OCI-LY7 (cell line): ENCODE measurements around the gene PPL.

Experiments used
- CTCF ChIP-seq: fragments of 200-600 bp; sonication (generic); conservative IDR thresholded peaks from 2 replicates; pipeline ENCODE4 v1.5.1; 2014; ENCODE audit warnings: mild to moderate bottlenecking, antibody characterized with exemption, low read length, moderate library complexity, mixed read lengths
- EZH2phosphoT487 ChIP-seq: fragments of 200-600 bp; sonication (generic); IDR thresholded peaks from 2 replicates; pipeline ENCODE4 v1.6.1; 2018; ENCODE audit warnings: low read depth, borderline replicate concordance, mild to moderate bottlenecking, mixed run types, antibody characterized with exemption, low read length, moderate library complexity, mixed read lengths

GRCh38 chr16:4944333-4945281, 7.7 kb upstream of the PPL start:
- TF ChIP-seq CTCF (no peak), EZH2phosphoT487 (no peak)
